Astrocyte of the spinal cord (primary cell): ENCODE results near the gene ELMO1.

Experiments
- DNase-seq: peaks from one replicate; pipeline ENCODE4 v3.0.0; 2011; ENCODE audit warnings: low read depth, low spot score
- H3K4me3 ChIP-seq: 2 replicates; pipeline ENCODE4 v1.5.1; 2011; ENCODE audit warnings: low read depth, mild to moderate bottlenecking, low read length, moderate library complexity
- CTCF ChIP-seq: IDR thresholded peaks from 2 replicates; pipeline ENCODE4 v1.5.1; 2012; ENCODE audit warnings: low read depth, mild to moderate bottlenecking, low read length, inconsistent platforms
- in situ Hi-C: cut with HindIII; loops from 2 replicates; pipeline ENCODE4 v1.10.0; 2017; ENCODE audit warnings: low sequenced_read_pairs

ELMO1 gene

GRCh38 chr7:37372750-37373149, 75.9 kb downstream of the ELMO1 start:
- no peak for DNase-seq
- in situ Hi-C loops = no loop called here
- TF ChIP-seq CTCF = no peak
- H3K4me3 ChIP-seq = no peak overlapping the region

- H3K4me3 ChIP-seq = no peak overlapping the region
- in situ Hi-C loops = no loop called here
- DNase-seq = no peak
- no peak for TF ChIP-seq CTCF
Observed at GRCh38 chr7:37371755-37372154, 76.9 kb downstream of the ELMO1 start.

GRCh38 chr7:37369906-37370305, 78.8 kb downstream of the ELMO1 start:
- TF ChIP-seq CTCF = no peak
- in situ Hi-C loops = no loop called here
- no peak overlapping the region for H3K4me3 ChIP-seq
- no peak for DNase-seq

- DNase-seq = no peak
- in situ Hi-C loops = no loop called here
- no peak overlapping the region for H3K4me3 ChIP-seq
- TF ChIP-seq CTCF = no peak
Observed at GRCh38 chr7:37368540-37368939, 80.1 kb downstream of the ELMO1 start.

GRCh38 chr7:37367010-37367409, 81.7 kb downstream of the ELMO1 start:
- DNase-seq = no peak
- in situ Hi-C loops = no loop called here
- no peak for TF ChIP-seq CTCF
- H3K4me3 ChIP-seq = no peak overlapping the region

- no peak overlapping the region for H3K4me3 ChIP-seq
- DNase-seq = no peak
- in situ Hi-C loops = no loop called here
- no peak for TF ChIP-seq CTCF
Observed at GRCh38 chr7:37366445-37366844, 82.2 kb downstream of the ELMO1 start.

GRCh38 chr7:37365405-37365804, 83.3 kb downstream of the ELMO1 start:
- DNase-seq = no peak

More at GRCh38 chr7:37365405-37365804, 83.3 kb downstream of the ELMO1 start:
- H3K4me3 ChIP-seq = no peak overlapping the region
- TF ChIP-seq CTCF = no peak
- in situ Hi-C loops = no loop called here
